HG03108 (cell line): Measurements from ENCODE around the gene ZDHHC9.
"Not testable (repeated sequence)": the region's sequence is repeated elsewhere in the genome, so short reads cannot be mapped to it uniquely, and the experiment has no call there.

Experiments used
- ATAC-seq: cut with Tn5 transposase; IDR thresholded peaks from one replicate; pipeline ENCODE4 v1.9.1; 2021; ENCODE audit warnings: moderate library complexity; ENCODE audit not compliant: unreplicated experiment

The ZDHHC9 gene

DNA sequence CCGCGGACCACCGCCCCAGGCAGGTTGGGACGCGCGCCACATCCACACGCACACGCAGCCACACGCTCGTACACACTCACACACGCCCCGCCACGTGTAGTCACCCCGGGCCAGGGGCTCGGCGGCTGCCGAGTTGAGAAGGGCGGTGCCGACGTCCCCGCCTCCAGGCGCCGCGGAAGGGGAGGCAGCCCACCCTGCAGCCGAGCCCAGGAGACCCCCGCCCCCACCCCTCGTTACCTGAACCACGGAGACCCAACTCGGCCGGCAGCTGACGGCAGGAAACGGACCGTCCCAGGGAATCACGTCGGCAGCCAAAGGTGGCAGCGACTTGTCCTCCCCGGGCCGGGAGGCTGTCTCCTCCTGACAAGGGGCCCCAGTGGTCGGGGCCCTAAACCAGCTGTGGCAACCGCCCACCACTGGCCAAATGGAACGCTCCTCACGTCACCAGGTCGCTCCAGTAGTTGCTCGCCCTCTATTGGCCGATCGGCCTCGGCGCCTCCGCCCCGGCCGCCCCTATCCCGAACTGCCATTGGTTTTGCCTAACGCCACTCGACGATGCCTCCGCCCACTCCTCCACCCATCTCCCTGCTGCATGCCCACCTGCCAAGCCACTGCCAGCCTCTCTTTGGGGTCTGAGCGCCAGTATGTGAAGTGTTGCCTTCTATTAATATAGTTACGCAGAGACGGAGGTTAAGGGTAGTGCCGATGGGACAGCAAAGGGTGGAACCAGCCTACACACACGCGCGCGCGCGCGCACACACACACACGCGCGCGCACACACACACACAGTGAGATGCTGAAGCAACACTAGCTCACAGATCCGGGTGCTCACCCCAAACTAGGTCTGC is at the start of gene ZDHHC9:
Gene ZDHHC9 (minus strand): TSS at position 428 of the 848 bp plus-strand sequence. CDS start 1,941 bp downstream, outside the sequence.
- ATAC-seq = peak; percentile 99

DNA sequence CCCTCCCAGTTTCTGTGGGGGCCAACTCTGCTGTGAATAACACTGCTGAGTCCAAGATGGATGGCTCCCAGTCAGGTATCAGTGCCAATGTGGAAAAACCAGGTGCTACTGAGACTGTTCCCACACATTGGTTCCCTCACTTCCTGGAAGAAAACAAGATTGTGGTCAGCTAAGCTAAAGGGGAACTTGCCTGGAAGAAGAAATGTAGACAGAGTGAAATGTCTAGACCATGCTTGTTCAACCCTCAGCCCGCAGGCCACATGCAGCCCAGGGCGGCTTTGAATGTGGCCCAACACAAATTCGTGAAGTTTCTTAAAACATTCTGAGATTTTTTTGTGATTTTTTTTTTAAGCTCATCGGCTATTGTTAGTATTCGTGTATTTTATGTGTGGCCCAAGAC is 33.7 kb upstream of the ZDHHC9 start:
- ATAC-seq = no peak

DNA sequence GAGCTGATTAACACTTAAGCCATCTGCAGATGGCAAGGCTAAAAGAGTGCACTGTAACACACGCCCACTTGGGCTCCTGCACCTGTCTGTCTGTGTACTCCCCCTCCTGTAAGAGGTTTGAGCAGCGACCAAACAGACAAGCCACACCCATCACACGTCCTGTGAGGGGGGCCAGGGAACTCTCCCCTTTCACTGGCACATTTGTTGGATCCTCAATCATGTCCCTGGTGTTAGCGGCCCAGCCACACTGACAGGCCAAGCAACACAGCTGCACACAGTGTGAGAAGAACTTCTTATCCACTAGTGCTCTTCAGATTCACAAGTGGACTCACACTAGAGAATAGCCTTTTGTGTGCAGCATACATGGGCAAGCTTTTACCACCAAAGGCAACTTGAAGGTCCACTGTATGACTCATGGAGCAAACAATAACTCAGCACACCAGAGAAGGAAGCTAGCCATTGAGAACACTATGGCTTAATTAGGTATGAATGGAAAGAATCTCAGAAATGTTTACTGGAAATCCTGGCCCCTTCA is 33.2 kb upstream of the ZDHHC9 start:
- ATAC-seq = no peak

DNA sequence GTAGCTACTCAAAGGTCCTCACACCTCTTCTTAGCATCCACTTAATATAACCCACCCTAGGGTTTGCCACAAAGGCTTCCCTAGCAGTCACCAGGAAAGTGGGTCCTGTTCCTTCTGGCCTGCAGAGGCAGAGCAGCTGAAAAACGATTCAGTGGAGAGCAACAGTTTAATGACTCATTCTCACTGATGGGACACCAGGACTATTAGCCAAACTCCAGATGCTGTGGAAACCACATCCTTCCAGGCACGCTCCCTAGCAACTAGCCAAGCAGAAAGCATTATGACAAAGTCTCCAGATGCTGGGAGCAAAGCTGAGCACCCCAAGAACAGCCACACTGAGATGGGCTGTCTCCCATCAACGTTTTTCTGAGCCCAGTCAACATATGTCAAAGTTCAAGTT is 32.0 kb upstream of the ZDHHC9 start:
- no peak for ATAC-seq

DNA sequence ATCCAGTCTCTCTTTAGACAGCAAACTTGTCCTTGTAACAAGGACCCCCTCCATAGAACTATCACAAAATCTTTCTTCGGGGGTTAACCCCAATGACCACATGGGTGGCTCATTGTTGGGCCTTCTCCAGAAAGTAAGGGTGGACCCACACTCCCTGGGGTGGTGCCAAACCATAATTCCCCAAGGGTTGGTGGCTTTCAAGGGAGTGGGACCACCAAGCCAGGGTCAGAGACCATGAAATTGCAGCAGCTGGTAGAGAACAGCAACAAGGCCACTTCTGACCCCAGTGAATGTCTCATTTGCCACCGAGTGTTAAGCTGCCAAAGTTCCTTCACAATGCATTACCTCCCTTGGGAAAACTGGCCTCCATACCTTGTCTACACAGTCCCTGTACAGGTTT is 28.8 kb upstream of the ZDHHC9 start:
- no peak for ATAC-seq

DNA sequence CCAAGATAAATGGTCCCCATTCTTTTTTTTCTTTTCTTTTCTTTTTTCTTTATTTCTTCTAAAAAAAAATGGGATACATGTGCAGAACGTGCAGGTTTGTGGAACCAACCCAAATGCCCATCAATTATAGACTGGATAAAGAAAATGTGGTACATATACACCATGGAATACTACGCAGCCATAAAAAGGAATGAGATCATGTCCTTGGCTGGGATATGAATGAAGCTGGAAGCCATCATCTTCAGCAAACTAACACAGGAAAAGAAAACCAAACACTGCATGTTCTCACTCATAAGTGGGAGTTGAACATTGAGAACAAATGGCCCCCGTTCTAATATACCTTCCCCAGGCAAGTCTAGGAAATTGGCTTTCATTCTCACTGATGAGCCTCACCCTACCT is 22.6 kb upstream of the ZDHHC9 start:
- not testable (repeated sequence) for ATAC-seq

DNA sequence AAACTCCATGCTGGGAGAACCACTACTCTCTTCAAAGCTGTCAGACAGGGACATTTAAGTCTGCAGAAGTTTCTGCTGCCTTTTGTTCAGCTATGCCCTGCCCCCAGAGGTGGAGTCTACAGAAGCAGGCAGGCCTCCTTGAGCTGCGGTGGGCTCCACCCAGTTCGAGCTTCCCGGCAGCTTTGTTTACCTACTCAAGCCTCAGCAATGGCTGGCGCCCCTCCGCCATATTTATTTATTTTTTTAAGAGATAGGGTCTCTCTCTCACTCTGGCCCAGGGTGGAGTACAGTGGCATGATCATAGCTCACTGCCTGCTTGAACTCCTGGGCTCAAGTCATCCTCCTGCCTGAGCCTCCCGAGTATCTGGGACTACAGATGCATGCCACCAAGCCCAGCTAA is 15.4 kb upstream of the ZDHHC9 start:
- ATAC-seq = not testable (repeated sequence)

DNA sequence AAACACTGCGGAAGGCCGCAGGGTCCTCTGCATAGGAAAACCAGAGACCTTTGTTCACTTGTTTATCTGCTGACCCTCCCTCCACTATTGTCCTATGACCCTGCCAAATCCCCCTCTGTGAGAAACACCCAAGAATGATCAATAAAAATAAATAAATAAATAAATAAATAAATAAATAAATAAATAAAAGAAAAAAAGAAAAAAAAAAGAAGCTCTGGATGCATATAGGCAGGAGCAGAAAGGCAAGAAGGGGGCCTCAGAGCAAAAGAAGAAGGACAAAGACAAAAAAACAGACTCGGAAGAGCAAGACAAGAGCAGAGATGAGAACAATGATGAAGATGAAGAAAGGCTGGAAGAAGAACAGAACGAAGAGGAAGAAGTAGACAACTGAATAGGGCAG is 8.1 kb upstream of the ZDHHC9 start:
- not testable (repeated sequence) for ATAC-seq

DNA sequence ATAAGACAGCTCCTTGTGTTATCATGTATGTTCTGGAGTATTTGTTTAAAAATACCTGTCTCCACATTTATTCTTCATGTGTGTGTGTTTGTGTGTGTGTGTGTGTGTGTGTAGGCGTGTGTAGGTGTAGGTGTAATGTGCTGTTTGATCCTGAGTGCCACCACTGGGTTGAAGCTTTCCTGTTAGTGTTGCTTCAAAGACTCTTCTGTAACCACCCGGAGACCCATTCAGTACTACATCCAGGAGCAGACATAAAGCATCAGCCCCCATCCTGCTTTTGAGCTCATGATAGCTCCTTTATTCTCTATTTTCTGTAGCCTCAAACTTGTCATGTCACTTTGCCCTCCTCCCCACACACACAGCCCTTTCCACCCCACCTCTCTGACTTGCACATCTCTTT is 3.0 kb upstream of the ZDHHC9 start:
- ATAC-seq = no peak

DNA sequence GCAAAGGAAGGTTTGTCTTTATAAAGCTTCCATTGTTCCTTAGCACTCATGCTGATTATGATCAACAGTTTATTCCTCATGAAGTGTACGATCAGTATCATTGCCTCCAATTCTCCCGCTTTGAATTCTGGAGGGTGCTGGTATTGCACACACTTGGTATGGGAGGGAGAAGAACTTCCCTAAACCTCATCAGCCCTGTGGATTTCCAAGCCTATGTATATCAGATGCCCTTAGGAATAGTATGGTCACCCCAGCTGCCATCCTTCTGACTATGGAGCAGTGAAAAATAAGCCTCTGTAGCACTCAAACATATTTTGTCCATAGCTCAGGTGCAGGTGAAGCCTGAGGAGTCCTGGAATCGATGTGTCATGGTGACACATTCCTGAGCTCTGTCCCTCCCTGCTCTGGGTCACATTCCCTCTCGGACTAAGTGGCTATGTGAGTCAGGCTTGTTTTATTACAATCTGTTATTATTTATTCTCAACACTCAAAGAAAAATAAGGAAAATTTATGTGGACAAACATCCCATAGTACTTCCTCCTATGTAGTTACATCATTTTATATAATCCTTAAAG is 2.0 kb upstream of the ZDHHC9 start:
- ATAC-seq = no peak

DNA sequence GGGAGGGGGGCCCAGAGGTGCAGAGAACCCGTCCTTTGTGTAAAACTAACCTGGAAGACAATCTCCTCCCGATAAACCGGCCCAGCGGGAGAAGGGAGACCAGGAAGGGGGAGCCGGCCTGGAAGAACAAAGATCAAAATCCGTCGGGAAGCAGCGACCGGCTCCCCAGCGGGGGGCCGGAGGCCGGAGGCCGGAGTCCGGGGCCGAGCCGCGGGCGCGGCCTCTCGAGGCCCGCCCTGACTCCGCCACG is 552 bp downstream of the ZDHHC9 start:
- no peak for ATAC-seq

DNA sequence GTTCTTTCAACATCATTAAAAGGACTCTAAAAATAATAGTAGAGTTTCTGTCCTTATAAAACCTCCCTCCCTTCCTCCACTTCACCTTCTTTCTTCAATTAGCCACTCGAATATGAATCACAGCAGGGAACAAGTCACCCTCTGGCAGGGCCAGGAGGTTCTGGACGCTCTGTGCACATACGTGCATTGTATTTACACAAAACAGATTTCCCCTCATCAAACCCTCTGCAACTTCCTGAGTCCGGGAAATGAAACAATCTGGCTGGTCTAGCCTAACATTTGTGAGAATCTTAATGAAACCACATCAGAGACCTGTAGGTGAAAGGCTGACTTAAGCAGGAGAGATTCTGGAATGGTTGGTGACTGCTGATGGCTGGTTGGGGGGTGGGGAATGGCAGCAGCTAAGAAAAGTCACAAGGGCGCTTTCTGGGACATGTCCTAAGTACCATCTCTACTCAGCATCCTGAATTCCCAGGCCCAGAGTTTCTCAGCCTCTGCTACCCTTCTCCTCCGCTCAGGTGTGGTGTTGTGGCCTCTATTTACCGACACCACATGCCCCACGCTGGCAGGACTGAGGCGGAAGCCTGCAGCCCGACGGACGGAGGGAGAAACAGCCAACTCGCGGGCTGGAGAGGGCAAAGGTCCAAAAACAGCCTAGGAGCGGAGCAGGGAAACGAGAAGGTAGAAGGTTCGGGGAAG is 1.0 kb downstream of the ZDHHC9 start:
- no peak for ATAC-seq

DNA sequence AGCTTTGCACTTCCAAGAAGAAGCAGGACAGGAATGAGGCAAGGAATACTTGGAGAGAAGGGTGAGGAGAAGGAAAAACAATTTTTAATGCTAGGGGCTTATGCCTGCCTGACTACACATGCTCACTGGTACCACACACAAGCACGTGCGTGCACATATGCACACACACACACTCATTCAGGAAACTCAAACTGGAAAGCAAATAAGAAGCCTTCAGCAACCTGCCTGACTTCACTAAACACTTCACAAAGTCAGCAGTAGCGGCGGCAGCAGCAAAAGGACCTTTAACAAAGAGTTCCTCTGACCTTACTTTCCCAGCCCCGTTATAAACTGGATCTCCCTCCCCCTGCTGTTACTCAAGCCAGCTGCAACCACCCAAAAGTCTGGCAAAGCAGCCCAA is 3.3 kb downstream of the ZDHHC9 start:
- ATAC-seq = no peak

DNA sequence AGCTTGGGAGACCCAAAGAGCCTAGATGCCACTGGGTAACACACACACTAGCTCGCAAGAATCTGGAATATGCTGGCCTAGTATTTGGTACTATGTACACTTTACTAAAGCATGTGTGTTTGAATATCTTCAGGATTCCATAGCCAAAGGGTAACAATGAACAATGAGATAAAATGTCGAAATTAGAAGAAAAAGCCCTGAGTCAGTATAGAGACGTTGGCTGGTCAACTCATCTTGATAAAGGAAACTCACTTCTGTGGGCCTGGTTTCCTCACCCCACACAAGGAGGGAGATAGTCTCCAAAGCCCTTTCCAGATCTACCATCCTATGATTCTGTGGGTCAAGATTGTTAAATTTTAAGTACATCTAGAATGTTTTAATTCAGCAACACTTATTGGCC is 6.9 kb downstream of the ZDHHC9 start:
- no peak for ATAC-seq

DNA sequence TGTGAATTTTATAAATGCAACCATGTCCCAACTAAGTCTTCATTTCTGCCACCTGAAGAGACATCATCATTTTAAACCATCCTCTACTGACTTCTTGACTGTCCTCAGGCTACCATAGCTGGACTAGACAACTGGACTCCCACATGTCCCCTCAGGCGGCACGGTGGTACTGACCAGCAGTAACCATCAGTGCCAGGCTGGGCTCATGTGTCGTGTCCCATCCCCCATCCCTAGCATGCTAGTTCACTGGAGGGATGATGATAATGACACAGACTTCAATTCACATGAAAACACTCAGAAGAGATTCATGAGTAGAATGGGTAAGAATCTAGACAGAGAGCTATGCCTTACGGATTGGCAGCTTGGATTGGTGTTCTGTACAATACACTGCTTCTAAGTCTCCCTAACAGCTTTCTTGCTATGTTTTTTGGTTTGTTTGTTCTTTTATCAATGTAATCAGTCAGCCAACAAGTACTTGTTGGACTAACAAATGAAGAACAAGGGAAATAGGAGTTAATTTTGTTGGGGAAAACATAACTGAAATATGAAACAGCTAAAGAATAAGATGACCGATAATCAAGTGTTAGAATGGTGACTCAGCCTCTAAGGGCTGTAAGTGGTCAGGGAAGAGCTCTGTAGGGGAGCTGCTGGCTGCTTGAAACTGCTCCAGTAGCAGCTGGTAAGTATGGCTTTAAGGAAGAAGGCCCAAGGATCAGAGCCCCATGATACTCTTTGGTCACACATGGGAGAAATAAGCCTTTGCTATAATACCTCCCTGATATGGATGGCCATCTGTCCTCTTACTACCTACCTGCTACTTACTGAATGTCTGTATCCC is 10.3 kb downstream of the ZDHHC9 start:
- ATAC-seq = no peak

DNA sequence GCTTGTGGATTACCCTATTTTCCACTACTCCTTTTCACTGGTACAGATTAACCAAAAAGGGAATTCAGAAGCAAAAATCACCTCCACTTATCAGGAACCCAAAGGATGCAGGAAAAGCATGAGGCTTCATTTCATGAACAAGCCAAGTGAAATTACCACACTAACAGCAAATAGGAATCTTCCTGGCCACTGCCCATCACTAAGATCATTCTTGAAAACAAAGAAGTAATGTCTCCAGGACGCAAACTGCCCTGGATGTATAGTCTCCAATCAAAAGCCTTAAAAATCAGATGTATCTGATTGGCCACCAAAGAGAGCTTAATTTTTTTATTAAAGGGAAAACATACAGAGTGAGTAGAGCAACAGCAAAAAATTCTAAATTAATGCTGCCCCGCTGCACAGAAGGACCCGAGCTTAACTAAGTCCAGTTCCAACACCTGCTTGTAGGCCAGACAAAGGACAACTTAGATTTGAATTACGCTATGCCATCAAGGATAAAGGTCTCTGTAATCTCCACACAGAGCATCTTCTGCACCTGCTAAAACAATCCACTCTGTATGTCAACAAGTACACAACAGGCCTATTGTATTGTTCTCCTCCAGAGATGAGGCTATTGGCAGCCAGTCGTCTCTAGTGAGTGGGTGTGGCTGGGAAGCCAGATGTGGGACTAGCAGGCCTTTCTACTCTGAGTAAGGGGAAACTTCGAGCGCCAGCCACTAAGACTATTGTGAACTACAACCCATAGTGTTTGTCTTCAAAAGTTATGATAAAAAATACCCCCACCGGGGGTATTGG is 12.4 kb downstream of the ZDHHC9 start:
- no peak for ATAC-seq

DNA sequence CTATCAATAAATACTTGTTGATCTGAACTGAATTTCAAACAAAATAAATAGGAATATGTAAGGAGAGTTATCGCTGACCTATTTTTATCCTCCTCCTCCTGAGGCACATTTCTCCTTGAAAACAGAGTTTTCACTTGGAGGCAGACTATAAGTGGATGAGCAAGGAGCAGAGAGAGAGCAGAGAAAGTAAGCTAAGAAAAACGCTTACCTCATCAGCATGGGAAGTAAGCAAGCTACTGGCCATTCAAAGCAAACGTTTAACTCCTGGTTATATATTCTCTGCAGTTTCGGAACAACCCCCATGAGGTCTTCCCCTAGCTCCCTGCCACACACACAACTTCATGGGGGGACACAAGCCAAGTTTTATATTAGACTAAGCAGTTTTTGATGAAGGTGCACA is 13.2 kb downstream of the ZDHHC9 start:
- ATAC-seq = no peak

DNA sequence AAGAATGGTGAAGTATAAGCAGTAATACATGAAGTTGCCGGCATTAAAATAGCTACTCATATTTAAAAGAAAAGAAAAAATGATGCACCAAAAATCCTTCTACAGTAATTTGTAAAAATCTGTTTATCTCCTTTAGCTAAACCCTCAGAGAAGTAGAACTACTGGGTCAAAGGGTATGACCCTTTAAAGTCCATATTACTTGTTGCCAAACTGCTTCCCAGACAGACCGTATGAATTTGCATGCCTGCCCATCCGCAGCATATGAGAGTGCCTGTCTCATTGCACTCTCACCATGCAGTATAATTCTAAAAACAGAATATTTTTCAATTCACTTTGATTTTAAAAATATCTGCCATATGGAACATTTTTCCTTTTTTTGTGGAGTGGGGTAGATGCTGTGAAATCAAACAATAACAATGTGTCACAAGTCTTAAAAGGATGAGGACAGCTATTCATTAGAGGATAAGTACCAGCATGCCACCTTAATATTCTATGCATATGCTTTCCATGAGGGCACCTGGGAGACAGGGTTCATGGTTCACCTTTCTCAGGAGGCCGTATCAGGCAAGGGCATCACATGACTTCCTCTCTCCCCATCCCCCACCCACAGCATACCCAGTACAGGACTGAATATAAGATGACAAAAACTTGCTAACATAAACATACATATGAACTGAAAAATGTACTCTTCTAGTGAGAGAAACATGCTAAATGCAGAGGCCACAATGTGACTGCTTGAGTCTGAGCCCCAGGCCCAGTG is 17.8 kb downstream of the ZDHHC9 start:
- ATAC-seq = no peak

DNA sequence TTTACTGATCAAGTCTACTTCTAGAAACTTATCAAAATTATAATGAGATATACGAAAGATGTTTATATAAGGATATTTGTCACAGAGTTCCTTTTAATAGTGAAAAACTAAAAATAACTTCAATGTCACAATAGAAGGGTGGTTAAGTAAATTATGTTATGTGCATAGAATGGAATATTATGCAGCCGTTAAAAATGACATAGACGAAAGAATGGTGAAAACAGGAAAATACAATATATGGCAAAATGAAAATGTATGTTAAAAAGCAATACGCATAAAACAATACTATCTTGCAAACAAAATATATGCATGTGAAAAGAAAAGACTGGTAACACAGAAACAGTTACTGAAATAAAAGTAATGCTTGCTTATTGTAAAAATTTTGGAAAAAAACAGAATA is 19.1 kb downstream of the ZDHHC9 start:
- no peak for ATAC-seq

DNA sequence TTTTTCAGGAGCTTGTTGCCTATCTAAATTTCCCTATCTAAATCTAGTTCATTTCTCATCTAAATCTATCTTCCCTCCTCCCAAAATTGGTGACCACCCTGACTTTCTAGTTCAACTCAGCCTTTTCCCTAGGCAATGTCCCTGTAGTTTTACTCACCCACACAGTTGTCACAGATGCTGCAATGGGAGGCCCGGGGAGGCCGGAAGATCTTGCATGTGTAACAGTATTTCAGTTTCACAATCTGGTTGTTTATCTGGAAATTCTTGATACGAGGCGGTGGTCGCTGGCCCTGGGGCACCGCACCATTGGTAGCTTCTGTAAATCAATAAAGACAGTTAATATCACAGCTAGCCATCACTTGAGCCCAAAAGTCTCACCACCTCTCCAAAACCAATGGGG is 20.2 kb downstream of the ZDHHC9 start:
- no peak for ATAC-seq
